ENCODE results near the gene GPT2.

Gene GPT2

DNA sequence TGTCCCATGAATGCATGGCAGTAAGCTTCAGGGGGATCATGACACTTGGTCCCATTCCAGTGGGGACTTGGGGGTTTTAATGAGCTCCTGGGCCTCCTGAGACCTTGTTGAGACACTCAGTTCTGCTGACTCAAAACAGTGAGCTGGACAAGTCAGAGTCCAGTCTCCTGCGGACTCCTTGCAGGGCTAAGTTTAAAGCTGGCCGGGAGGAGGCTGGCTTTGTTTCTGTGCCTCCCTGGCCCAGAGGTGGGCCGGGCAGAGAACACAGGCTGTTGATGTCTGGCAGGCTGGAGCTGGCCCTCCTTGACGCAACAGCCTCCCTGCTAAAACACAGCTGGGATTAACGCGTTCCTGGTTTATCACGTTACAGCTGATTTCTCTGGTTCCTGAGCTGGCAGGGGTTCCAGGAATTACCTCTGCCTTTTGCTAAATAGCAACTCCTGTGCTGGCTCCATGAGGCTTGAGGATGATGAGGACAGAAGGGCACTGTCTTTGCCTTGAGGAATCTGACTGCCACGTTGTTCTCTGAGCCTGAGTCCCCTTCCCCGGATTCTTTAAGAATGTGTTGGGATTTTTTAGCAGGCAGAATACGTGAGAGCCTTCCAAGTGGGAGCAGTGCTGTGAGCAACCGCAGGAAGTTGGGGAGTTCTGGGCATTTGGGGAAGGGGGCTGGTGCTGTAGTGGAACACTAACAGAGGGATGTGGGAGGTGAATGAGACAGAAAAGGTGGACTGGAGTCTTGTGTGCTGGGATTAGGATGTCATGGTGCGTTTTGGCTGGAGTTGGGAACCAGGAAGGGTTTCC is 2.0 kb downstream of the GPT2 start:
- Mint-ChIP-seq H3K4me1 (peaks cover 35% of the 10 kb centered on the region), H3K9me3 (no peaks in the 10 kb centered on the region), H3K27ac (no peak overlapping the region), H3K36me3 (peaks cover 24% of the 10 kb centered on the region), H3K4me3 (peak overlapping the region; percentile 77)
- DNase-seq (ENCODE audit: low spot score in 2 of 2) (no peak), ATAC-seq (no peak)

DNA sequence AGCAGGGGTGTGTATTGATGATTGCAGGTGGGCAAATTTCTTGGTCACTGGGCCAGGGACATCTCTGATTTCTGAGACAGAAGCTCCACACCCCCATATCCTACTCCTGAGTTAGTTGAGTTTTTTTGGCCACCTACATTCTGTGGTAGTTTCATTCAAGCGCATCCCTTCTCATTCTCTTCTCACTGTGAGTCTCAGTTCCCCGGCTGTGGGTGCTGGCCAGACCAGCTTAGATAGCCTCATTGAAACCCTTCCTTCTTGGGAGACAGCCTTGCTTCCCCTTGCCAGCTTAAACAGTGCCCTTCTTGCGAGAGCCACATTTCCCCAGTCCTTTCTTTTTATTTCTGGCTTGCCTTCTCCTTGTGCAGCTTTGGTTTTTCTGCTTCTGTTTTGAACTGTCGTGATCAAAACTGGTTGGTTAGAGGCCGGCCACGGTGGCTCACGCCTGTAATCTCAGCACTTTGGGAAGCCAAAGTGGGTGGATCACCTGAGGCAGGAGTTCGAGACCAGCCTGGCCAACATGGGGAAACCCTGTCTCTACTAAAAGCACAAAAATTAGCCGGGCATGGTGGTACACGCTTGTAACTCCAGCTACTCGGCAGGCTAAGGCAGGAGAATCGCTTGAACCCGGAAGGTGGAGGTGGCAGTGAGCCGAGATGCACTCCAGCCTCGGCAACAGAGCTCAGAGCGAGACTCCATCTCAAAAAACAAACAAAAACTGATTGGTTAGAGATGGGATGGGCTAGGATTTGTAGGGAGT is 2.8 kb downstream of the GPT2 start:
- Mint-ChIP-seq H3K4me3 (no peak overlapping the region), H3K4me1 (peaks cover 38% of the 10 kb centered on the region), H3K27ac (no peak overlapping the region), H3K36me3 (peaks cover 24% of the 10 kb centered on the region), H3K9me3 (no peaks in the 10 kb centered on the region)
- DNase-seq (ENCODE audit: low spot score in 2 of 2) (no peak), ATAC-seq (no peak)

DNA sequence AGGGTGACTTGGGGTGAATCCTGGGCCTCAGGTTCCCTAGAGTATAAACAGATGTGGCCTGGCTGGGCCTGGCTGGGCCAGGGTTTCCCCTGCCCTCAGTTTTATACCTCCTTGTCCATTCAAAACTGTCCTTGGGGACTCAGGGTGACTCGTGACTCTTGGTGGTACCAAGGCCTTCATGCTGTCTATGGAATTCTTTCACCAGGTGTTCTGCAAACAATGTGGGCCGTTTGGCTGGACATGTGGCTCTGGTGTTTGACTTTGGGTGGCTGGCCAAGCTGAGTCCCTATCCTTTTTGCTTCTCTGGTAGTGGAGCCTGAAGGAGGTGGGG is 3.3 kb downstream of the GPT2 start:
- Mint-ChIP-seq H3K36me3 (peaks cover 30% of the 10 kb centered on the region), H3K9me3 (no peaks in the 10 kb centered on the region), H3K4me3 (no peak overlapping the region), H3K27ac (no peak overlapping the region), H3K4me1 (peaks cover 37% of the 10 kb centered on the region)
- no peak for DNase-seq (ENCODE audit: low spot score in 2 of 2)
- ATAC-seq, result no peak

DNA sequence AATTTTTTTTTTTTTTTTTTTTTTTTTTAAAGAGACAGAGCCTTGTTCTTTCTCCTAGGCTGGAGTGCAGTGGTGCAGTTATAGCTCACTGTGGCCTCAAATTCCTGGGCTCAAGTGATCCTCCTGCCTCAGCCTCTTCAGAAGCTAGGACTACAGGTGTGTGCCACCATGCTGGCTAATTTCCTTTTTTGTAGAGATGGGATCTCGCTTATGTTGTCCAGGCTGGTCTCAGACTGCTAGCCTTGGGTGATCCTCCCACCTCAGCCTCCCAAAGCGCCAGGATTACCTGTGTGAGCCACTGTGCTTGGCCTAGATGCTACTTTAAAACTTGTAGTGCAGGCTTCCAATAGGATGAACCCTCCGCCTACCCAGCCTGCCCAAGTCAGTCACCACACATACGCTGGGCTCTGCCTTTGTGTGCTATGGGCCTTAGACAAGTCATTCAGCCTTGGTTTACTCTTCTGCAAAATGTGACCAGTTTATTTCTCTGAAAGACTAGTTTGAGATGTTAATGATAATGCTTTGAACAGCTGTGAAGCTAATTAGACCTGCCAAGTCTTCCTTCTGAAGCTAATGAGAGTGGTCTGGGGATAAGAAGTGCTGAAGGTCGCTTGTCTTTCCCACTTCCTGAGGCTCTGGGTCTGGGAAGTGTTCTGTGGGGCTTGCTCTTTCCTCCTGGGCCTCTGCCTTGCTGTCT is 5.2 kb downstream of the GPT2 start:
- H3K27ac Mint-ChIP-seq, result no peak overlapping the region
- no peaks in the 10 kb centered on the region for H3K9me3 Mint-ChIP-seq
- peaks cover 28% of the 10 kb centered on the region for H3K4me1 Mint-ChIP-seq
- DNase-seq (ENCODE audit: low spot score in 2 of 2) (no peak), ATAC-seq (no peak)
- H3K36me3 Mint-ChIP-seq, result peaks cover 22% of the 10 kb centered on the region
- no peak overlapping the region for H3K4me3 Mint-ChIP-seq

DNA sequence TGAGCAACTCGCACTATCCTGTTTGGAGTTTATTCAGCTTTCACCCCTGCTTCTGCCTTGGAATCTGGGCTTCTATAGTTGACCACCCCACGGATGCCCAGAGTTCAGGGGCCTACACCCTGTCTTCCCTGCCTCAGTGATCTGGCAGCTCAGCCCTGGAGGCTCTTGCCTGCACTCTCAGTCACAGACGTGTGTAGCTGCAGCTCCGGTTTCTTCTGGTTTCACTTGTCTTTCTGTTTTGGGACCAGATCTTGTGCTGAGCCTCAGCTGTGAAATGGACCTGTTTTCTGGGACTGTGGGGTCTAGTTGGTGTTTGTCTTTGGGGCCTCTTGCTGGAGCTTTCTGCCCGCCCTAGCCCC is 5.8 kb downstream of the GPT2 start:
- Mint-ChIP-seq H3K36me3 (peaks cover 22% of the 10 kb centered on the region), H3K4me3 (no peak overlapping the region), H3K4me1 (peaks cover 26% of the 10 kb centered on the region), H3K9me3 (no peaks in the 10 kb centered on the region), H3K27ac (no peak overlapping the region)
- no peak for ATAC-seq
- no peak for DNase-seq (ENCODE audit: low spot score in 2 of 2)

DNA sequence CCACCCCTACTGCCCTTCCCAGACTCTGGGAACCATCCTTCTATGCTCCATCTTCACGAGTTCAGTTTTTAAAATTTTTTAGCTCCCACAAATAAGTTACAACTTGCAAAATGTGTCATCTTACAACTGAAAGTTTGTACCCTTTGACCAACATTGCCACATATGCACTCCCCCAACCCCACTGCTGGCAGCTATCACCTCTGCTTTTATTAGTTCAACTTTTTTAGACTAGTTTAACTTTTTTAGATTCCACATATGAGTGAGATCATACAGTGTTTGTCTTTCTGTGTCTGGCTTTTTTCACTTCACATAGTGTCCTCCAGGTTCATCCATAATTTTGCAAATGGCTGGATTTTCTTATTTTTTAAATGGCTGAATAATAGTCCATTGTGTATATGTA is 7.7 kb downstream of the GPT2 start:
- Mint-ChIP-seq H3K9me3 (no peaks in the 10 kb centered on the region), H3K4me1 (peaks cover 10% of the 10 kb centered on the region), H3K4me3 (no peak overlapping the region), H3K36me3 (peaks cover 22% of the 10 kb centered on the region), H3K27ac (no peak overlapping the region)
- no peak for ATAC-seq
- DNase-seq (ENCODE audit: low spot score in 2 of 2), result no peak

DNA sequence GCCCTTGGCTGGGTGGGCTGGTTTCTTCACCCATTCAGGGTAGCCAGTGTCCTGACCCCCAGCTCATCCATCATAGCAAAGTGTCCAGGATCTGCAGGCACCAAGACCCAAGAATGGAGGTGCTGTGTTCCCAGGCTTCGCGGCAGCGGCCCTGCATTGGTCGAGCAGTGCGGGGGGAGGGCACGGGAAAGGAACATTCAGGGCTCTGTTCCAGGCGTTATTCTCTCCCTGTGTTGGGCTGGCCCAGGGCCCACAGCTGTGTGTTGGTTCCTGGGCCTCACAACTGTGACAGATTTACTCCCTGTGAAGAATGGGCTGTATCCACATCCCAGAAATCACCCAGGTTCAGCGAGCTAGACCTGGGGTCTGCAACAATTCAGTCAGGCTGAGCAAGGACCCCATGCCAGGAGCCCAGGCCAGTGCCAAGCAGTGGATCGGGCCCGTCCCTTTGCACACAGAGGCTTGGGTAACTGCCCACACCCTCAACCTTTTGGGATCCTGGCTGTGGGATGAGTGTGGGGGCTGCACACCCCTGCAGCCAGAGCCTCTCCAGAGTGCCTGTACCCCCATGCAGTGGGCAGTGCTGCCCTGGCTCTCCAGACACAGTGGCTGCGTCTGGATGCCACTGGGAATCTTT is 10.0 kb downstream of the GPT2 start:
- no peak for DNase-seq (ENCODE audit: low spot score in 2 of 2)
- Mint-ChIP-seq H3K36me3 (peaks cover 29% of the 10 kb centered on the region), H3K4me3 (no peak overlapping the region), H3K4me1 (peaks cover 6% of the 10 kb centered on the region), H3K9me3 (no peaks in the 10 kb centered on the region), H3K27ac (no peak overlapping the region)
- no peak for ATAC-seq

DNA sequence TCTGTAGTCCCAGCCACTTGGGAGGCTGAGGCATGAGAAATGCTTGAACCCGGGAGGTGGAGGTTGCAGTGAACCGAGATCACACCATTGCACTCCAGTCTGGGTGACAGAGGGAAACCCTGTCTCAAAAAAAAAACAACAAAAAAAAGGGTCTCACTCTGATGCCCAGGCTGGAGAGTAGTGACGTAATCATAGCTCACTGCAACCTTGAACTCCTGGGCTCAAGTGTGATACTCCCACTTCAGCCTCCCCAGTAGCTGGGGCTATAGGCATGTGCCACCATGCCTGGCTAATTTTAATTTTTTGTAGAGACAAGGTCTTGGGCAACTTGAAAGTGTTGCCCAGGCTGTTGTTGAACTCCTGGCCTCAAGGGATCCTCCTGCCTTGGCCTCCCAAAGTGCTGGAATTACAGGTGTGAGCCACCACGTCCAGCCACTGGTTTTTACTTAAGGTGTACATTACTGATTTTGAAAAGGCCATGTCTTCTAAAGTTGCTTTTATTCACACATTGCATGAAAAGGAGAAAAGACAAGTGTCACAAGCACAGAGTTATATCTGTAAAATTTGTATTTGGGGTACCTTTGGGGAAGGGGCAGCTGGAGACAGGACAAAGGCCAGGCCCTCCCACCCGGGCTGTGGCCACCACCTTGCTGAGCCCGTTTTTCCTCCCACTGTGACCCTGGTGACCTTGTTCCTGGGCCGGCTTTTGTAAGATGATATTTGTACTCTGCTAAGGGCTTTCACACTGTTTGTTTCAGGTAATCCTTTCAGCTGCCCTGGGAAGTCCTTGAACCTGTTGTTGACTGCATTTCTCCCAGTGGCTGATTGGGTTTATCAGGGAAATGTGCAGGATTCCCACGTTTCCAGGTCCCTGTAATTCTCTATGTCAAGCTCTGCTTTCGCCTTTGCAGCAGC is 11.5 kb downstream of the GPT2 start:
- H3K9me3 Mint-ChIP-seq, result no peaks in the 10 kb centered on the region
- peaks cover 24% of the 10 kb centered on the region for H3K36me3 Mint-ChIP-seq
- H3K27ac Mint-ChIP-seq, result no peak overlapping the region
- H3K4me3 Mint-ChIP-seq, result no peak overlapping the region
- DNase-seq (ENCODE audit: low spot score in 2 of 2) (no peak), ATAC-seq (no peak)
- peaks cover 6% of the 10 kb centered on the region for H3K4me1 Mint-ChIP-seq

DNA sequence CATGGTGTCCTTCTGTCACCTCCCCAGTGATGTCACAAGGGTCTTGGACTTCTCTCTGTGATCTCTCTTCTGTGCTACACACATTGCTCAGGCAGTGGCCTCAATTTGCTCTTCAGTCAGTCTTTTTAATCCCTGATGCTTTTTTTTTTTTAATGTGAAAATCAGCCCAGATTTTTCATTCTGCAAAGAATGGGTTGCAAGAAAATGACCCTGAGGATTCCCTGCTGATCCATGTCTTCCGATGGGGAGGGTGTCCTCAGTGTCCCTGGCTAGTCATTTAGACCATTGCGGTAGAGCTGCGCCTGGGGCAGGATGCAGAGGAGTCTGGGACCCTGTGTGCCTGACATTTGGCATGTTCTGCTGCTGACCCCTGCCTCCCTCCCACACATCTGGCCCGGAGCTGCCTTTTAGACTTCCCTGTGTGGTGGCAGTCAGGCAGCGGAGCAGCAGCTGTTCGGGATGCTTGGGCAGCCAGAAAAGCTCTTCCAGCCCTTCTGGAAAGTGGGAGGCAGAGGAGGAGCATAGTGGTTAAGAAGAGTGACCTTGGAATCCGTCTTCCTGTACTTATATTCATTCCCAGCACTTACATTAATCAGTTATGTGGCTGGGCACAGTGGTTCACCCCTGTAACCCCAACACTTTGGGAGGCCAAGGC is 12.3 kb downstream of the GPT2 start:
- no peak for ATAC-seq
- H3K4me3 Mint-ChIP-seq, result no peak overlapping the region
- H3K4me1 Mint-ChIP-seq, result peaks cover 6% of the 10 kb centered on the region

DNA sequence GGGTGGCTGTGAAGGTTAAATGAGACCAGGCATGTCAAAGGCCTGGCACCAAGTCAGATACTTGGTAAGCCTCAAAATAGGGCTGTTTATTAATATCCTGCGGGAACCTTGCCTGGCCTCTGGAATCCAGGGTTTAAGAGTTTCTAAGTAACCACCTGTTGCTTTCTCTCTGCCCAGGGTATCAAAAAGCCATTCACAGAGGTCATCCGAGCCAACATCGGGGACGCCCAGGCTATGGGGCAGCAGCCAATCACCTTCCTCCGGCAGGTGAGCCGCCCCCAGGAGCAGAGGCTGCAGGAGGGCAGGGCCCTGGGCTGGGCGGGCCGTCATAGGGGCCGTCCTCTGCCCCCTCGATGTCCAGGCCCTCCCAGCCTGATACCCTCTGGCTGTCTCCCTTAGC is 13.3 kb downstream of the GPT2 start:
- H3K27ac Mint-ChIP-seq, result no peak overlapping the region
- no peaks in the 10 kb centered on the region for H3K9me3 Mint-ChIP-seq
- peak; percentile 9 for ATAC-seq
- DNase-seq (ENCODE audit: low spot score in 2 of 2), result no peak
- no peak overlapping the region for H3K4me3 Mint-ChIP-seq
- H3K4me1 Mint-ChIP-seq, result no peaks in the 10 kb centered on the region
- peaks cover 23% of the 10 kb centered on the region for H3K36me3 Mint-ChIP-seq

More for the DNA sequence above, 12.3 kb downstream of the GPT2 start:
- peaks cover 24% of the 10 kb centered on the region for H3K36me3 Mint-ChIP-seq
- no peaks in the 10 kb centered on the region for H3K9me3 Mint-ChIP-seq
- H3K27ac Mint-ChIP-seq, result no peak overlapping the region
- no peak for DNase-seq (ENCODE audit: low spot score in 2 of 2)

DNA sequence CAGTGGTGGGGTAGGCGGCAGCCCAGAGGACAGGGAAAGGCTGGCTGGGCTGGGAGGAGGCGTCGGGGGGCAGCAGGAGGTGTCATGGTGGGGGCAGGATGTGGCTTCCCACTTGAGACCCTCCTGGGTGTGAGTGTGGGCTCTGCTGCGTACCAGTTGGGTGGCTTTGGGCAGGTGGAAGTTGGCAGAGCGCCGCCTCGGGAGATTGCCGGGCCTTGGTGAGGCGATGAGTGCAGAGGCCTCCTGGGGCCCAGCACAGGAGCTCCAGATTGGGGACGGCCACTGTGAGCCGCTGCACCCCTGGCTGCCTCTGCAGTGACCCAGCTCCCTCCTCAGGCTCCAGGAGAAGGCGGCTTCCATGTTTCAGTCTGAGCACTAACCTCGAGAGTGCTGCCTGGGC is 13.8 kb downstream of the GPT2 start:
- peak overlapping the region; percentile 34 for H3K27ac Mint-ChIP-seq
- H3K9me3 Mint-ChIP-seq, result no peaks in the 10 kb centered on the region
- H3K4me1 Mint-ChIP-seq, result no peaks in the 10 kb centered on the region
- no peak for DNase-seq (ENCODE audit: low spot score in 2 of 2)
- peaks cover 22% of the 10 kb centered on the region for H3K36me3 Mint-ChIP-seq
- peak; percentile 17 for ATAC-seq
- no peak overlapping the region for H3K4me3 Mint-ChIP-seq

DNA sequence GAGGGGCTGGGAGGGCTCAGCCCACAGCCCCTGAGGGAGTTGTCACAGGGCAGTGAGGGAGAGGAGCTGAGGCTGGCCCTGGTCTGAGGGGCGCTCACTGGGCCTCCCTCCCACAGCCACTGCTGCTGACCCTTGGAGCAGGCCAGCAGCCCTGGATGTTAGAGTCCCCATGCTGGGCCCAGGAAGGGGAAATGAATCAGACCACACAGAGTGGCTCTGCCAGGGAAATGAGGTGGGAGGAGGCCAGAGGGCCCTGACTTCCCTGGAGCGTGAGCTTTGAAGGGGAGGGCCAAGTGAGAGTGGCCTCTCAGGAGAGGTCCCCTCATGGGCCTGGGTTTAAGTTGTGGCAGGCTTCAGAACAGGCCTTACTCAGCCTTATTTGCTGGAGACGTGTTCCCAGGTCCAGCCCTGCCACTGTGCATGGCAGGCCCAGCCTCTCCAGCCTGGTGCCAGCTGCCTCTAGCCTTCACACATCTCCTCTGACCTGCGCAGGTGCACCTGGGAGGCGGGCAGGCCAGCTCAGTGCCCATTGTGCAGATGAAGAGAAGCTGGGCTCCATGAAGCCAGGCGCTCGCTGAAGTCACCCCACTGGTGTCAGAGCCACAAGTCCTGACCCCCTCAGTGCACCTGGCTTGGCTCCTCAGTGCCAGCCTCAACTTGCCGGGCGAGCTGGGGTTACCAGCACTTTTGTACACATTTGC is 15.4 kb downstream of the GPT2 start:
- H3K36me3 Mint-ChIP-seq, result peaks cover 22% of the 10 kb centered on the region
- peak overlapping the region; percentile 76 for H3K27ac Mint-ChIP-seq
- DNase-seq (ENCODE audit: low spot score in 2 of 2), result no peak
- H3K9me3 Mint-ChIP-seq, result no peaks in the 10 kb centered on the region
- H3K4me1 Mint-ChIP-seq, result no peaks in the 10 kb centered on the region
- no peak for ATAC-seq
- no peak overlapping the region for H3K4me3 Mint-ChIP-seq

DNA sequence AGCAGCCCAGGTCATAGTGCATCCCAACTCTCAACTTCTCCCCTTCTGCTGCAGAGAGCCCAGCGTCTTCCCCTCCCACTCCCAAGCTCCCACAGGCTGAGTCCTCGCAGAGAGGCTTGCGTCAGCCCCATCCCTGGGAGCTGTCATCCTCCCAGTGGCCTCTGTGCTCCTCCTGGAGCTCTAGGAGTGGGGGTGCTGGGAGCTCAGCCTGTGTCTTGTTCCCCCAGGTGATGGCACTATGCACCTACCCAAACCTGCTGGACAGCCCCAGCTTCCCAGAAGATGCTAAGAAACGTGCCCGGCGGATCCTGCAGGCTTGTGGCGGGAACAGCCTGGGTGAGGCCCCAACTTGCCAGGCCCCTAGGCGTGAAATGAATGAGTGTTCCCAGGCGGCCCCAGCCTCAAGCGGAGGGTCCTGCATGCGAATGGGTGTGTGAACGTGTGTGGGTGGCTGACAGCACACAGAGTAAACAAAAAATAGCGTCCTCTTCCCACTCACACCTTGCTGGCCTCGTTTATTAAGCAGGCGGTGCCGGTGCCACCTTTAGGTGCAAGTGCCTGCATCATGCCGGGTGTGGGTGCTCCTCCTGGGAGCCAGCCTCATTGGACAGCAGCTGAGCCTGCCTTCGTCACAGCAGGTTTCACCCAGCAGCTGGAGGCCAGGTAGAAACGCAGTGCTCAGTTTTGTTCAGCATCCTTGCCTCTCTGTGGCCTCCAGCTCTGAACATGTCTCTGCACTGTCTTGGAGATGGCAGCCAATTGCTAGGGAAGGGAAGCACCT is 16.5 kb downstream of the GPT2 start:
- ATAC-seq (no peak), DNase-seq (ENCODE audit: low spot score in 2 of 2) (no peak)
- H3K9me3 Mint-ChIP-seq, result no peaks in the 10 kb centered on the region
- no peak overlapping the region for H3K4me3 Mint-ChIP-seq
- peak overlapping the region; percentile 76 for H3K27ac Mint-ChIP-seq
- no peaks in the 10 kb centered on the region for H3K4me1 Mint-ChIP-seq
- peaks cover 22% of the 10 kb centered on the region for H3K36me3 Mint-ChIP-seq
